ENCODE measurements around the gene LYL1. TPM values are rescaled to one million over a fixed set of nuclear protein-coding genes. Genes with fewer than 3 reads are reported as not detected.

Gene LYL1
- total and polyA plus RNA-seq, 2 of the 13 experiments (the other 11 are each of a cell fraction or from before 2014, with no cell fraction given), result 0.75 to 0.92 TPM

DNA sequence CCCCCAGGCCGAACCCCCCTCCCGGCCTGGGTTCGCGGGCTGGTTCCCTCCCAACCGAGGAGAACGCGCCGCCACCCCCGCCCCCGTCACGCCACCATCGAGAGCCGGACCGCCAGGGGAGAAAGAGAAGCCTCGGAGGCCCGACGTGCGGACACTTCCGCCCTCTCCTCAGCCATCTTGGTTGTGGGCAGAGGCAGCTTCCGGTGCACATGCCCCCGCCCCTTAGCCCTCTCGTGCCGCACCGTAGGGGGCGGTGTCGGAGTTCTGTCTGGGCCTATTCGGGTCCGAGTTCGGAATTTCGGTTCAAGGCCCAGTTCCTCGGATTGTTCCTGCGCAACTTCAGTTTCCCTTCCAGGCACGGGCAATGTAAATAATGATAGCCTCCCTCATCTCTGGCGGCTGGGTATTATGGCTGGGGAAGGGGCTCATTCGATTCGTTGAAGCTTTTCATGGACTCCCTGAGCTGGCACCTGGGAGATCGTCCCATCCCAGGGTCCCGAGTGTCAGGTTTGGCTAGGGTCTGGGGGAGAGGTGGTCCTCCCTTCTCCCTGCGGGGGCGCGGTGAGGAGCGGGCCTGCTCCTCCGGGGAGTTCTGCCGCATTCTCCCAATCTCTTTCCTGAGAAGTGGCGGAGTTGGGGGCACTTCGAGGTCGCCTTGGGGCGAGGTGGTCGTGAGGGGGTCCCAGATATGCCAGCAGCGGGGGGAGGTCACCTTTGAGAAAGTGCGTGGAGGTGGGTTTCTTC lies 47.7 kb upstream of the LYL1 start, which contains the start of the genes IER2 and STX10 (continued):
- TF ChIP-seq RARG (CRISPR knock-in tag; IDR thresholded peaks at IDR 0.05; ENCODE audit: low read depth) (no peak), HNRNPH1 (optimal IDR thresholded peaks at IDR 0.05; ENCODE audit: low read depth, low read length) (no peak), NBN (conservative IDR thresholded peaks at IDR 0.05) (no peak), ZFY (CRISPR knock-in tag; IDR thresholded peaks at IDR 0.05) (peak; percentile 88), DPF2 (CRISPR knock-in tag; IDR thresholded peaks at IDR 0.05; ENCODE audit: borderline replicate concordance, low read depth) (no peak), SOX13 (IDR thresholded peaks at IDR 0.05) (no peak; the same call in 1 of the 2 replicates), SOX13 (CRISPR knock-in tag; conservative IDR thresholded peaks at IDR 0.05 in 1 of 2, IDR thresholded peaks at IDR 0.05 in 1 of 2) (peak in 1 of 2 experiments; percentile 65; a peak in 2 of 4 replicates), TBL1XR1 (IDR thresholded peaks at IDR 0.05; ENCODE audit: borderline replicate concordance, low read length, partially characterized antibody) (peak; percentile 45), SIN3A (IDR thresholded peaks at IDR 0.05; ENCODE audit: borderline replicate concordance, low read depth, low read length) (0 out of 2 replicates have a peak, but pooled peaks have one; percentile 71), GABPB1 (CRISPR knock-in tag; IDR thresholded peaks at IDR 0.05) (peak; percentile 98), ZNF569 (CRISPR knock-in tag; IDR thresholded peaks at IDR 0.05; ENCODE audit: borderline replicate concordance) (peak; percentile 31; the same call in 1 of the 2 replicates), PHF20 (CRISPR knock-in tag; IDR thresholded peaks at IDR 0.05) (peak; percentile 84), FOXM1 (CRISPR knock-in tag; IDR thresholded peaks at IDR 0.05) (no peak), SALL1 (CRISPR knock-in tag; IDR thresholded peaks at IDR 0.05) (peak; percentile 93), POLR2AphosphoS2 (IDR thresholded peaks at IDR 0.05; ENCODE audit: low read depth, low read length) (no peak), CC2D1A (CRISPR knock-in tag; IDR thresholded peaks at IDR 0.05) (no peak)
- TF ChIP-seq, protein P1, sequence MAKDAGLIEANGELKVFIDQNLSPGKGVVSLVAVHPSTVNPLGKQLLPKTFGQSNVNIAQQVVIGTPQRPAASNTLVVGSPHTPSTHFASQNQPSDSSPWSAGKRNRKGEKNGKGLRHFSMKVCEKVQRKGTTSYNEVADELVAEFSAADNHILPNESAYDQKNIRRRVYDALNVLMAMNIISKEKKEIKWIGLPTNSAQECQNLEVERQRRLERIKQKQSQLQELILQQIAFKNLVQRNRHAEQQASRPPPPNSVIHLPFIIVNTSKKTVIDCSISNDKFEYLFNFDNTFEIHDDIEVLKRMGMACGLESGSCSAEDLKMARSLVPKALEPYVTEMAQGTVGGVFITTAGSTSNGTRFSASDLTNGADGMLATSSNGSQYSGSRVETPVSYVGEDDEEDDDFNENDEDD (CRISPR knock-in tag; IDR thresholded peaks at IDR 0.05; ENCODE audit: borderline replicate concordance), result peak; percentile 56; the same call in 1 of the 2 replicates
- TF ChIP-seq, protein P2, sequence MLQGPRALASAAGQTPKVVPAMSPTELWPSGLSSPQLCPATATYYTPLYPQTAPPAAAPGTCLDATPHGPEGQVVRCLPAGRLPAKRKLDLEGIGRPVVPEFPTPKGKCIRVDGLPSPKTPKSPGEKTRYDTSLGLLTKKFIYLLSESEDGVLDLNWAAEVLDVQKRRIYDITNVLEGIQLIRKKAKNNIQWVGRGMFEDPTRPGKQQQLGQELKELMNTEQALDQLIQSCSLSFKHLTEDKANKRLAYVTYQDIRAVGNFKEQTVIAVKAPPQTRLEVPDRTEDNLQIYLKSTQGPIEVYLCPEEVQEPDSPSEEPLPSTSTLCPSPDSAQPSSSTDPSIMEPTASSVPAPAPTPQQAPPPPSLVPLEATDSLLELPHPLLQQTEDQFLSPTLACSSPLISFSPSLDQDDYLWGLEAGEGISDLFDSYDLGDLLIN (CRISPR knock-in tag; IDR thresholded peaks at IDR 0.05; ENCODE audit: borderline replicate concordance), result no peak
- TF ChIP-seq, protein P3, sequence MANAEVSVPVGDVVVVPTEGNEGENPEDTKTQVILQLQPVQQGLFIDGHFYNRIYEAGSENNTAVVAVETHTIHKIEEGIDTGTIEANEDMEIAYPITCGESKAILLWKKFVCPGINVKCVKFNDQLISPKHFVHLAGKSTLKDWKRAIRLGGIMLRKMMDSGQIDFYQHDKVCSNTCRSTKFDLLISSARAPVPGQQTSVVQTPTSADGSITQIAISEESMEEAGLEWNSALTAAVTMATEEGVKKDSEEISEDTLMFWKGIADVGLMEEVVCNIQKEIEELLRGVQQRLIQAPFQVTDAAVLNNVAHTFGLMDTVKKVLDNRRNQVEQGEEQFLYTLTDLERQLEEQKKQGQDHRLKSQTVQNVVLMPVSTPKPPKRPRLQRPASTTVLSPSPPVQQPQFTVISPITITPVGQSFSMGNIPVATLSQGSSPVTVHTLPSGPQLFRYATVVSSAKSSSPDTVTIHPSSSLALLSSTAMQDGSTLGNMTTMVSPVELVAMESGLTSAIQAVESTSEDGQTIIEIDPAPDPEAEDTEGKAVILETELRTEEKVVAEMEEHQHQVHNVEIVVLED (CRISPR knock-in tag; IDR thresholded peaks at IDR 0.05; ENCODE audit: borderline replicate concordance), result peak; percentile 93
- TF ChIP-seq, protein P4, sequence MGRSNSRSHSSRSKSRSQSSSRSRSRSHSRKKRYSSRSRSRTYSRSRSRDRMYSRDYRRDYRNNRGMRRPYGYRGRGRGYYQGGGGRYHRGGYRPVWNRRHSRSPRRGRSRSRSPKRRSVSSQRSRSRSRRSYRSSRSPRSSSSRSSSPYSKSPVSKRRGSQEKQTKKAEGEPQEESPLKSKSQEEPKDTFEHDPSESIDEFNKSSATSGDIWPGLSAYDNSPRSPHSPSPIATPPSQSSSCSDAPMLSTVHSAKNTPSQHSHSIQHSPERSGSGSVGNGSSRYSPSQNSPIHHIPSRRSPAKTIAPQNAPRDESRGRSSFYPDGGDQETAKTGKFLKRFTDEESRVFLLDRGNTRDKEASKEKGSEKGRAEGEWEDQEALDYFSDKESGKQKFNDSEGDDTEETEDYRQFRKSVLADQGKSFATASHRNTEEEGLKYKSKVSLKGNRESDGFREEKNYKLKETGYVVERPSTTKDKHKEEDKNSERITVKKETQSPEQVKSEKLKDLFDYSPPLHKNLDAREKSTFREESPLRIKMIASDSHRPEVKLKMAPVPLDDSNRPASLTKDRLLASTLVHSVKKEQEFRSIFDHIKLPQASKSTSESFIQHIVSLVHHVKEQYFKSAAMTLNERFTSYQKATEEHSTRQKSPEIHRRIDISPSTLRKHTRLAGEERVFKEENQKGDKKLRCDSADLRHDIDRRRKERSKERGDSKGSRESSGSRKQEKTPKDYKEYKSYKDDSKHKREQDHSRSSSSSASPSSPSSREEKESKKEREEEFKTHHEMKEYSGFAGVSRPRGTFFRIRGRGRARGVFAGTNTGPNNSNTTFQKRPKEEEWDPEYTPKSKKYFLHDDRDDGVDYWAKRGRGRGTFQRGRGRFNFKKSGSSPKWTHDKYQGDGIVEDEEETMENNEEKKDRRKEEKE (IDR thresholded peaks at IDR 0.05), result no peak
- TF ChIP-seq, protein P5, sequence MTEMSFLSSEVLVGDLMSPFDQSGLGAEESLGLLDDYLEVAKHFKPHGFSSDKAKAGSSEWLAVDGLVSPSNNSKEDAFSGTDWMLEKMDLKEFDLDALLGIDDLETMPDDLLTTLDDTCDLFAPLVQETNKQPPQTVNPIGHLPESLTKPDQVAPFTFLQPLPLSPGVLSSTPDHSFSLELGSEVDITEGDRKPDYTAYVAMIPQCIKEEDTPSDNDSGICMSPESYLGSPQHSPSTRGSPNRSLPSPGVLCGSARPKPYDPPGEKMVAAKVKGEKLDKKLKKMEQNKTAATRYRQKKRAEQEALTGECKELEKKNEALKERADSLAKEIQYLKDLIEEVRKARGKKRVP (CRISPR knock-in tag; IDR thresholded peaks at IDR 0.05), result peak in 1 of 2 experiments; percentile 59; a peak in 1 of 4 replicates
